Measurements from ENCODE around the gene PGLYRP2. TPM values are rescaled to one million over a fixed set of nuclear protein-coding genes. Genes with fewer than 3 reads are reported as not detected.

Gene PGLYRP2
- not detected for total RNA-seq

- TF ChIP-seq, protein P1, sequence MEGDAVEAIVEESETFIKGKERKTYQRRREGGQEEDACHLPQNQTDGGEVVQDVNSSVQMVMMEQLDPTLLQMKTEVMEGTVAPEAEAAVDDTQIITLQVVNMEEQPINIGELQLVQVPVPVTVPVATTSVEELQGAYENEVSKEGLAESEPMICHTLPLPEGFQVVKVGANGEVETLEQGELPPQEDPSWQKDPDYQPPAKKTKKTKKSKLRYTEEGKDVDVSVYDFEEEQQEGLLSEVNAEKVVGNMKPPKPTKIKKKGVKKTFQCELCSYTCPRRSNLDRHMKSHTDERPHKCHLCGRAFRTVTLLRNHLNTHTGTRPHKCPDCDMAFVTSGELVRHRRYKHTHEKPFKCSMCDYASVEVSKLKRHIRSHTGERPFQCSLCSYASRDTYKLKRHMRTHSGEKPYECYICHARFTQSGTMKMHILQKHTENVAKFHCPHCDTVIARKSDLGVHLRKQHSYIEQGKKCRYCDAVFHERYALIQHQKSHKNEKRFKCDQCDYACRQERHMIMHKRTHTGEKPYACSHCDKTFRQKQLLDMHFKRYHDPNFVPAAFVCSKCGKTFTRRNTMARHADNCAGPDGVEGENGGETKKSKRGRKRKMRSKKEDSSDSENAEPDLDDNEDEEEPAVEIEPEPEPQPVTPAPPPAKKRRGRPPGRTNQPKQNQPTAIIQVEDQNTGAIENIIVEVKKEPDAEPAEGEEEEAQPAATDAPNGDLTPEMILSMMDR (IDR thresholded peaks at IDR 0.05; ENCODE audit: low read depth), result no peak
Measured at GRCh38 chr19:15479391-15480345, at the start of gene PGLYRP2. Gene PGLYRP2, minus strand, starts transcription at chr19:15479501. Its CDS starts 130 bp downstream, at chr19:15479371.

GRCh38 chr19:15527705-15528104, 48.4 kb upstream of the PGLYRP2 start:
- TF ChIP-seq, protein P1 (IDR thresholded peaks at IDR 0.05; ENCODE audit: low read depth), result no peak

DNA sequence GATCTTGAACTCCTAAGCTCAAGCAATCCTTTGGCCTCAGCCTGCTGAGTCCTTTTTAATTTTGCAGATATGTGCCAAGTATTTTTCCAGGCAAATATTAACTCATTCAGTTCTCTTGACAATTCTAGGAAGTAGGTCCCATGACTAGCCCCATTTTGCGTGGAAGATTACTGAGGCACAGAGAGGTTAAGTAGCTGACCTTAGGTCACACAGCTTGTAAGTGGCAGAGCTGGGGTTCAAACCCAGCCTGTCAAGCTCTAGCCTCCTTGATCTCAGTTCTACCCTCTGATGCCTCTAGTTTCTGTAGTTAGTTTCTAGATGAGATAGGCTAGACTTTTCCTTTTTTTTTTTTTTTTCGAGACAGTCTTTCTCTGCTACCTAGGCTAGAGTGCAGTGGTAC, 47.1 kb upstream of the PGLYRP2 start:
- TF ChIP-seq, protein P1 (IDR thresholded peaks at IDR 0.05; ENCODE audit: low read depth), result no peak

GRCh38 chr19:15525291-15525690, 46.0 kb upstream of the PGLYRP2 start:
- TF ChIP-seq, protein P1 (IDR thresholded peaks at IDR 0.05; ENCODE audit: low read depth), result no peak

- TF ChIP-seq, protein P1 (IDR thresholded peaks at IDR 0.05; ENCODE audit: low read depth), result no peak
Measured at GRCh38 chr19:15524781-15525180, 45.5 kb upstream of the PGLYRP2 start.

- TF ChIP-seq, protein P1 (IDR thresholded peaks at IDR 0.05; ENCODE audit: low read depth), result no peak
Measured at GRCh38 chr19:15519433-15519976, 40.2 kb upstream of the PGLYRP2 start.

- TF ChIP-seq, protein P1 (IDR thresholded peaks at IDR 0.05; ENCODE audit: low read depth), result no peak
Measured at GRCh38 chr19:15517778-15518177, 38.5 kb upstream of the PGLYRP2 start.
